ENCODE measurements around the gene RAPGEF6.
"Not testable (repeated sequence)": the region's sequence is repeated elsewhere in the genome, so short reads cannot be mapped to it uniquely, and the experiment has no call there.

Gene RAPGEF6

DNA sequence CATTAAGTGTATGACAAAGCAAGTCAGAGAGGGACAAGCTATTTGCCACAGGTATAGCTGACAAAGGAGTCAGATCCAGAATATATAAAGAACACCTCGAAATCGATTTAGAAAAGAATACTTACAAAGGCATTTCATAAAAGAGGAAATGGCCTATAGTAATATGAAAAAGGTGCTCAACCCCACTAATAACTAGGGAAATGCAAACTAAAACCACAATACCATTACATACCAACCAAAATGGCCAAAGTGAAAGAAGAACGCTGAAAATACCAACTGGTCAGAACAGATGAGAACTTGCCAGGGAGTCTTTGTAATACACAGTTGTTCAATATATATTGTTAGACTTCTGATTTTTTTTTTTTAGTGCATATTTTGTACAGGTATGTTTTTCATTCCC is 218.3 kb downstream of the RAPGEF6 start:
- DNase-seq: no peak

DNA sequence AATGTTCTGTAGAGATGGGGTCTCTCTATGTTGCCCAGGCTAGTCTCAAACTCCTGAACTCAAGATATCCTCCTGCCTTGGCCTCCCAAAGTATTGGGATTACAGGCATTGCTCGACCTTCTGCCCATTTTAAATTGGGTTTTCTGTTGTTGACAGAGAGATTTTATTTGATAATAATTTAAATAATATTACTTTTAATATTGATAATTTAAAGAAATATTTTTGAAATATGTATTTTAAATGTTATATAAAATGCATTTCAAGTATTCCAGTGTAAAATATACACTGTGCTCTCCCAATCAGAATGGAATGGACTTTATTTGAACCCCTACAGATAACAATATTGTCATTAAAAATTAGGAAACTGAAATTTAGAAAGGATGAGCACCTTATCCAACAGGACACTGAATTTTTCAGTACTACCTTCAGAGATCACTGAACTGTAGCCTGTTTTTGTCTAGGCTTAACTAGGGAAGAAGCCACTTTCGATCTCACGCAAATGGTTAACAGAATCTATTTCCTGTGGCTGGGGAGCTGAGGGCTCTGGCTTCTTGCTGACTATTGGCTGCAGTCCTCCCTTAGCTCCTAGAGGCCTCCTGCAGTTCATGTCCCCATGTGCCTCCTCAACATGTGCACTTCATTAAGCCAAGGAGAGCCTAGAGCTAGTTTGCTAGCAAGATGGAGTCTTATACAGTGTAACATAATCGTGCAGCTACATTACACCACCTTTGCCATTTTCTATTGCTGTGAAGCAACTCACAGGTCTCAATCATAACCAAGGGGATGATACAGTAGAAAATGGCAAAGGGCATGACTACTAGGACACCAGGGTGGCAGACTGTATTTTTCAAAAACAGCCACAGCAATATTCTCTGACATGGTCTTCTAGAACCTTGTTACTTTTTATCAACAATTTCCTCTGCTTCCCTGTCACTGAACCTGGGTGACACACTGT is 221.1 kb downstream of the RAPGEF6 start:
- DNase-seq: no peak

DNA sequence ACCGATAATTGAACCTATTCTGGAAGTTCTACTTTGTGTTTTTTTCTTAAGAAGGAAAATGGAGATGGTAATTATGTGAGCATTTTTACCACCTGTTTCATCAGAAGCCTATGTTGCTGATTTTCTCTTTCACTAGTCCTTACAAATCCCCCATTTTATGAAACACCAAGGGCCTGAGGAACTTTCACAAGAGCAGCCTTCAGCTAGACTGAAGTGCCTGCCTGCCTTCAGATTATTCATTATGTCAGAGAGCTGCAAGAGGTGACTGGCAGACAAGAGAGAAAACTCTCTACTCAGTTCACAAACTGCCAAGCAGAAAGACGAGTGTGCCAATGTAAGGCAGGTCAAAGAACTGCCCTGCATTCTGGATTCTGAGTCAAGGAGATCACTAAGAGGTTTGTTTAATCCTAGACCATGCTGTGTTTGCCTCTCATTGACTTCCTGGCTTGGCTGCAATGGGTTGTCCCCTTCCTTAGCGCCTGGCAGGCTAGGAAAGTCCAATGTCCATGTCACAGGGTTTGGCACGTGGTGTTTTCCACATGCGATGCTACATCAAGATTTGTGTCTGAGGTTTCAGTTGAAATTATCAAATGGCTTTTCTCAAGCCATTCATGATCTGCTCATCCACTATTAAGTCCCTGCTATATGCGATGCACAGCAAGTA is 227.9 kb downstream of the RAPGEF6 start:
- no peak for DNase-seq

DNA sequence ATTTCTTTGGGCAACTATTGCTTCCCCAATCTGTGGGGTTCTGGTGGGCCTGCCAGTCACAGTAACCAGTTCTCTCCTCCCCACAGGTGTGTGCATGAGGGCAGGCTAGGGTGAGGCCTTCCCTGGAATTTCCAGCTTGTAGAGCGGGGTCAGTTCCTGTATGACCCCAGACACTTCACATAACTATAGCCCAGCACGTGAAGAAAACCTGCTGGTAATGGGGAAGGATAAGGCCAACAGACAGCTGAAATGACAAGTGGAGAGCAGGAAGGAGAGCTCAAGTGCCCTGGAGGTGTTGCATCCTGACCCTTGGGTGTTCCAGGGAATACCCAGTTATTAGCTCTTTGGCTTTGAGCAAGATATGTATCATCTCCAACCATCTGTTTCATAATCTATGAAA is 229.0 kb downstream of the RAPGEF6 start:
- no peak for DNase-seq

DNA sequence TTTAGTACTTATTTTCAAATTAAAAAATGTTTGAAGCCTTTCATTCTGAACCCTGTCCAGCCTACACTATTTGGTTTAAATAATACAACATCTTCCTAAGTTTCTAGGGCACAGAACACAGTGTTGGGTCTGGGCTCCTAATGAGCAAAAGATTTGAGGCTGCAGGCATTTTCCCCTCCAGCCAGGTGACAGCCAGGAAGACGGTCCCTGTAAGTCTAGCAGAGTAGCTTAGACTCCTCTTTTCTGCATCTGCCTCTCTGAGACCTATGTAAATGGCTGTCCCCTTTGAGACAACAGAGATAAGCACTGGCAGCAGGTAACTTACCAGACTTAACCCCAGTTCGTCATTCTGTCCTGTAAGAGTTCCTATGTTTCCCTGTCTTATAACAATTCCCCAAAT is 229.4 kb downstream of the RAPGEF6 start:
- DNase-seq: no peak

DNA sequence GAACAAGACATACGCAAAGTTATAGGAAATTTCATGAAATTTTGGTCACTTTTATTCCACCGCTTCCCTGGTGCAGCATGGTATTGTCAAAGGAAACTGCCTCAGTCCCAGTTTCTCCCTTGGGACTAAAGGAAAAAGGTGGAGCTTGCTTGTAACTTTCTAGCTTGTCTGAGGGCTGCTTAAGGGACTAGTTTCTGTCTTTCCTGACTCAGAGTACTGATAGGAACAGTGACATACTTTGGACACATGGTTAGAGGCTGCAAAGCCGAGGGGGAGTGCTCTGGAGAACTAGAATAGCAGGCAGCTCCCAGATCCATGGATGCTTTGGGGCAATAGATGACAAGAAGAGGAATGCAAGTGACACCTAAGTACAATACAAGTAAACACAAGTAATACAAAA is 234.4 kb downstream of the RAPGEF6 start:
- no peak for DNase-seq

DNA sequence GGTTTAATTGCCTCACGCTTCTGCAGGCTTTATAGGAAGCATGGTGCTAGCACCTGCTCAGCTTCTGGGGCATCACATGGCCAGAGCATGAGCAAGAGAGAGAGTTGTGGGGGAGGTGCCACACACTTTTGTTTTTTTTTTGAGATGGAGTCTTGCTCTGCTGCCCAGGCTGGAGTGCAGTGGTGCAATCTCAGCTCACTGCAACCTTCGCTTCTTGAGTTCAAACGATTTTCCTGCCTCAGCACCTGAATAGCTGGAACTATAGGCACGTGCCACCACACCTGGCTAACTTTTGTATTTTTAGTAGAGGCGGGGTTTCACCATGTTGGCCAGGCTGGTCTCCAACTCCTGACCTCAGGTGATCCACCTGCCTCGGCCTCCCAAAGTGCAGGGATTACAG is 236.0 kb downstream of the RAPGEF6 start:
- DNase-seq: not testable (repeated sequence)

DNA sequence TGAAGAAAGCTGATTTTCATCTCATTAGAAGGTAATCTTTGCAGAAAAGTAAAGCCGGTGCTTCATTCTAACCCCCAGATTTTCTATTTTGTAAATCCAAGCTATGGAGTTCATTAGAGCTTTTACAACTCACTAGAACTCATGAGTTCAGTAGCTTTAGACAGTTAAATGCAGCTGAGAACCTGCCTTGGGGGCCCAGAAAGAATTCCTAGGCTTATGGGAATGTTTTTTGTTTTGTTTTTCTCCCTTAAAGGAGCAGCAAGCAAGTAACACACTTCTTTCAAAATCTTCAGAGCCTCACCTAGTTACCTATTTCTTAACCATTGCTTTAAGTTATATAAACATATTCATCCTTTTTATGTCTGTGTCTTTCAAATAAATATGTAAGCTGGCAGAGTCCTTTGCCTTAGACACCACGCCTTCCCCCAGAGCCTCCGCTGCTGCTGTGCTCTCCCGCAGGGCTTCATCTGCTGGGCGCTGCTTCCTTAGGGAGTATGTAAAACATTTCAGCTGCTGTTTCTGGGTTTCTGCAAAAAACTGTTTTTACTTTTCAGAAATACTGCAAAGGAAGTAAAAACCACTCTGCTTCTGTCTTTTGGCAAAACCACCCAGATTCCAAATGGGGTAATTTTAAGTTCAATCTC is 238.3 kb downstream of the RAPGEF6 start:
- DNase-seq: no peak

DNA sequence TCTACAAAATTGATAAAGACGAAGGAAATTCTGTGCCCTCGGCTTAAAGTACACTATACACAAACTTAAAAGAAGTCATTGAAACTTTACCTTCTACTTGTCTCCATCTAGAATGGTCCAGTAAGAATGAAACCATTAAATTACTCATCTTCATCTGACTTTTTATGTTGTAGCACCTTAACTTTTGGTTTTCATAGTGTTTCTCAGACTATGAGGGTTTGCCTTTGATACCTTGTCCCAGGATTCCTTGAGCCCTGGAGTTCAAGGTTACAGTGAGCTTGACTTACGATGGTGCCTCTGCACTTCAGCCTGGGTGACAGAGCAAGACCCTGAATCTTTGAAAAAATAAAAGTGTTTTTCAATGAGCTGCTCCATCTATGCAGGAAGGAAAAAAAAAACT is 239.0 kb downstream of the RAPGEF6 start:
- no peak for DNase-seq

DNA sequence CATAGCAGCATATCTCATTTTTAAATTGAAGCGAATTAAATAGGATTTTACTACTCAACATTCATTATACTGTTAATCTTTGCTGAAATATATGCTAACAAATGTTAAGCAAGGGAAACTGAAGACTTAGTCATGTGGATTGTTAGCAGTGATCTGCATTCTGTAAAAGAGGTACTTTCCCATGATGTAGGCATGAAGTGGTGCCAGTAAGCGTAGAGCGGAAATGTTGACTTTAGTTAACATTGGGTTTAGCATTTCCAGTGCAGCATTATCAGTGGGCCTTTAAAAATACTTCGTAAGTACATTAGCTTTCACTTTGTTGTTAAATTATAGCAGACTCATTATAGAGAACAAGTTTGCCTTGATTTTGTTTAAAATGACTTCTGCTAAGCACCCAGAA is 240.9 kb downstream of the RAPGEF6 start:
- DNase-seq: no peak

DNA sequence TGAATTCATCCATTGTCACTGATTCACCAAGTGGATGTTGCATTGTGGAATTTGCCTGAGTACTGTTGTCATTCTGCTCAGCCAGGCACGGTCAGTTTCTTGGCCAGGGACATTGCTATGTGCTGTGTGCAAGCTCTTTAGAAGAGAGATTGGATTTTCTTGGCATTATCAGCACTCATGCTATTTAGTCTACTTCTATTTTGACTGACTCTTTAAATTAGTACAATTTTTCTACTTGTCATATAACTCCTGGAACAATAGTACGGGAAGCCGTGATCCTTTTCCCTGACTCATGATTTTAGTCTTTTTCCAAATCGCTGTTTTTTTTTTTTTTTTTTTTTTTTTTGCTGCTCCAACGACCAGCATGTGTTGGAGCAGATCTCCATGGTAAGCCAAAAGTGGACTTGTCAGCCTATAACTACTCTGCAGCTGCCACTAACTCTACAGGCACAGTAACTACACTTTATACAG is 241.5 kb downstream of the RAPGEF6 start:
- no peak for DNase-seq

DNA sequence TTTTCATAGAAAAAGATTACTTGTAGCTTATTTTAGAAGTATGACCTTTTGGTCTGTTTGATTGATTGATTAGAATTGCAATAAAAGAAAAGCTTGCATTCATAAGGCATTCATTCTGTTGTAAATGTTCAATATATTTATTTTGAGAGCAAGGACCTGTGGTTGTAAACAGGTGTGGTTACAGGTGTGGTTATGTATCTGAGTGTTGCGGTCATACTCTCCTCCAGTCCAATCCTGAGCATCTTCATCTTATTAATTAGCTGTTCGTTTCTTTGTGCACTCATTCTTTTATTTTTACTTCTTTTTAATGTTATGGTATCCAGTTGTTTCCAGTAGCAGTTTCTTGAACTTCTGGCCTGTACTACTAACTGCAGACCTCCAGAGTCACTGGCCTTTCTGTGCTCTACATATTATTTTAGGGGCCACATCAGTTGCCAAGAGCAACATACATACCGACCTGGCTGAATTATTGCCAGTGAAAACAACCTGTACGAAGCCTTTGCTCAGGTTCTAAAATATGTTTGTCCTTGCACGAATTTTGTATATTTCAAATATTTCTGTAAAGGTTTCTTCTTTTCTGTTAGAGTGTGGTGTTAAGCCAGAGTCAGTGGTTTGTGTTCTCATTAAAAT is 242.4 kb downstream of the RAPGEF6 start:
- DNase-seq: no peak

DNA sequence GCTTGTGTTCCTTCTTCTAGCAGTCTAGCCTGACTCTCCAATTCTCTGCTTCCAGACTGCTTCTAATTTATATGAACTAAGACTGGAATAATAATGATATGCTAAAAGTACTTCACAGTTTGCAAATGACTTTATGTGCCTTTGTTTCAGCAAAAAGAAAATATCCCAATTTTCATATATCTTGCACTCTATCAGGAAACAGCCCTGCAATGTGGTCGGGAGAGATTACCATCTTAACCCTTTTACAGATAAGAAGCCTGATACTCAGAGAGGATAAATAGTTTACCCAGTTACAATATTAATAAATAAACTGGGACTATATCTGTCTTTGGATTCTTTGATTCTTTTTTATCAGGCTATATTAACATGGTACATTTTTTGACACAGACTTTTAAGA is 245.2 kb downstream of the RAPGEF6 start:
- no peak for DNase-seq

DNA sequence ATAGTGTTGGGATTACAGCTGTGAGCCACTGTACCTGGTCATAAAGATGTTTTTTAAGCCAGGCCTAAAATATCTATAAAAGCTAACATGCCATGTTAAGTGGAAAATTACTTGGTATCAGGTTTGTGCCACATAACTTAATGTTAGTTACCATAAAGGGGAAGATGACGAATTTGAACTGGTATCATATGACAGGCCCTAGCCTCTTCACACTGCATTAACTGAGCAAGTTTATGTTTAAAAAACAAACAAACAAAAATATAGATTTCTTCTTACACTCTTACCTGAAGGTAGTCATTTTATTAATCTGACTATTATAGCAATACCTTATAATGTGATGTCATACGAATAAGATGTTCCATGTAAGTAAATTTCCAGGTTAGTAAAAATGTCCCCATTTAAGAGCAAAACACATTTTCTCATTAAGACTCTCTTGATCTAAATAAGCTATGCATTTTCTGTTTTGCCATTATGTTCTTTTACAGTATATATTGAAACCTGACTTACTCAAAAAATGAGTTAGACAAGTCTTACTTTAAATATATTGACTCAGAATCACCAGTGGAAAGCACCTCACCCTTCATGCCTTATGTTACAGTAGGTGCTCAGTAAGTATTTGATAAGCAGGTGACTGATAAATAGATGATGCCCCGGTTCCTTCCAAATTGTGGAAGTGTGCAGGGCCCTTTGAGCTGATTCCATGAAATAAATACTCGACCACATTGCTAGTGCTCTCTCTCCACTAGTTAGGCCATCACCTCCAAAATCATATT is 245.7 kb downstream of the RAPGEF6 start:
- no peak for DNase-seq

DNA sequence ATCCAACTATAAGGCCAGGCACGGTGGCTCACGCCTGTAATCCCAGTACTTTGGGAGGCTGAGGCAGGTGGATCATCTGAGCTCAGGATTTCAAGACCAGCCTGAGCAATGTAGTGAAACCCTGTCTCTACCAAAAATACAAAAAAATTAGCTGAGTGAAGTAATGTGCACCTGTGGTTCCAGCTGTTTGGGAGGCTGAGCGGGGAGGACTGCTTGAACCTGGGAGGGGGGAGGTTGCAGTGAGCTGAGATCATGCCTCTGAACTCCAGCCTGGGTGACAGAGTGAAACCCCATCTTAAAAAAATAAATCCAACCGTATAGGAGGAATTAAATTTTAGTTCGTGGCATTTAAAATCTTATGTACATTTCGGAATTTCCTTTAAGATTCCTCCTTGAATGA is 247.8 kb downstream of the RAPGEF6 start:
- DNase-seq: no peak

DNA sequence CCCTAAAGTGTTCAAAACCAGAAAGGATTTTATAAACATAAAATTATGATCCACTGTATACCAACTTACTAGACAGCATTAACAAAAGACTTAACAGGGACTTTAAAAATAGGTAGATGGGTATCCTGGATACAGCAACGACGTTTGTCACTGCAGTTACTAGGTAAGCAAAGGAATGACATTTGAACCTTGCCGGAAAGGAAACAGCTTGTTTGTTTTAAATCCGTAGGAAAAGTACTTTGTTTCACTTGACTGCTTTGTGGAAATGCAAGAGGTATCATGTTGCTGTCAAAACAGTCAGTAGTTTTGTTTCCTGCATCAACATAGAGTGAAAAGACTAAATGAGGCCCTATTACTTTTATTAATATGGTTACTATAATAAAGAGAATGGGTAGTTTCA is 248.2 kb downstream of the RAPGEF6 start:
- DNase-seq: no peak

DNA sequence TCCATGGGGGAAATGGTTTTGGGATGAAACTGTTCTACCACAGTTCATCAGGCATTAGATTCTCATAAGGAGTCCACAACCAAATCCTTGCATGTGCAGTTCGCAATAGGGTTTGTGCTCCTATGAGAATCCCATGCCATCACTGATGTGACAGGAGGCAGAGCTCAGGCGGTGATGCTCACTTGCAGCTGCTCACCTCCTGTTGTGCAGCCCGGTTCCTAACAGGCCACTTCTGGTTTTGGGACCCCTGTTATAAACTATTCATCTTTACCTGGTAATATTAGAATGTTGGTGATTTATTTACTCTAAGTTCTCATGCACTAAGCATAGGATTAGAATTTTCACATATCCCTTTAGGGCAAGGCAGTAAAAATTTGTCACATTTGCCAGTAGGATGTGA is 248.9 kb downstream of the RAPGEF6 start:
- no peak for DNase-seq

DNA sequence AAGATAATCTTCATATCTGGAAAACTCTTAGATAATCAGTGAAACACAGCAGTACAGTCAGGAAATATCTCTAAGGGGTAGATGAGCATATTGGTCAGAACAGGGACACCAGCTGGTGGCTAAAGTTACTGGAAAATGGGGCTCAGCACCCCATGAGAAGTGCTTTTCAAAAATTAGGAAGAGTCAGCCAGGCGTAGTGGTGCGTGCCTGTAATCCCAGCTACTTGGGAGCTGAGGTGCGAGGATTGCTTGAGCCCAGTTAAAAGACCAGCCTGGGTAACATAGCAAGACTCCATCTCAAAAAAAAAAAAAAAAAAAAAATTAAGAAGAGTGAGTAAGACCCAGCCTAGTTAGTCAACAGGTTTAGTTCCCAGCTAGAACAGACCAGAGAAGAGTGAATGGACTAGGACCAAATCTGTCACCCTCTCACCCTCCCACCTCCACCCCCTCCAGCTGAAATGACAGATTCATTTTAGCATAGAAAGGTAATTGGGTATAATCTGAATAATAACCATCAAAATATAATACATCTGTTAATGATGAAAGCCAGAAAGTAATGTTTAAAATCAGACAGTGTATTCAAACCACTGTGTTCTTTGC is 250.3 kb downstream of the RAPGEF6 start:
- DNase-seq: no peak

DNA sequence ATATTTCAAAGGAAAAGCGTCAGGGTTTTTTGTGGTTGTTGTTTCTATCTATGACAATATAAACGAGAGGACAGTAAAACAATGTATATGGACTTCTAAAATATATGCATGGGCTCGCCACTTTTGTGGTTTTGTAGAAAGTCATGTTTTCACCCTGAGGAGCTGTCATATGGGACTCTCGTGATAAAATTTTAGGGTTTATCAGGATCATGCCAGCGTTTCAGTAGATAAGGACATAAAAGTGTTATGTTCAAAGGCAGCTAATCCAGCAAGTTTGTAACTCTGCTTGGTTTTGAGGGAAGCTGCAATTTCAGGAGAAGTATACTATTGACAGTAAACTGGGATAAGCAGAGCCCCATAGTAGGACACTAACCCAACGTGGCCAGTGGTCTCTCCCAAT is 250.9 kb downstream of the RAPGEF6 start:
- DNase-seq: no peak

DNA sequence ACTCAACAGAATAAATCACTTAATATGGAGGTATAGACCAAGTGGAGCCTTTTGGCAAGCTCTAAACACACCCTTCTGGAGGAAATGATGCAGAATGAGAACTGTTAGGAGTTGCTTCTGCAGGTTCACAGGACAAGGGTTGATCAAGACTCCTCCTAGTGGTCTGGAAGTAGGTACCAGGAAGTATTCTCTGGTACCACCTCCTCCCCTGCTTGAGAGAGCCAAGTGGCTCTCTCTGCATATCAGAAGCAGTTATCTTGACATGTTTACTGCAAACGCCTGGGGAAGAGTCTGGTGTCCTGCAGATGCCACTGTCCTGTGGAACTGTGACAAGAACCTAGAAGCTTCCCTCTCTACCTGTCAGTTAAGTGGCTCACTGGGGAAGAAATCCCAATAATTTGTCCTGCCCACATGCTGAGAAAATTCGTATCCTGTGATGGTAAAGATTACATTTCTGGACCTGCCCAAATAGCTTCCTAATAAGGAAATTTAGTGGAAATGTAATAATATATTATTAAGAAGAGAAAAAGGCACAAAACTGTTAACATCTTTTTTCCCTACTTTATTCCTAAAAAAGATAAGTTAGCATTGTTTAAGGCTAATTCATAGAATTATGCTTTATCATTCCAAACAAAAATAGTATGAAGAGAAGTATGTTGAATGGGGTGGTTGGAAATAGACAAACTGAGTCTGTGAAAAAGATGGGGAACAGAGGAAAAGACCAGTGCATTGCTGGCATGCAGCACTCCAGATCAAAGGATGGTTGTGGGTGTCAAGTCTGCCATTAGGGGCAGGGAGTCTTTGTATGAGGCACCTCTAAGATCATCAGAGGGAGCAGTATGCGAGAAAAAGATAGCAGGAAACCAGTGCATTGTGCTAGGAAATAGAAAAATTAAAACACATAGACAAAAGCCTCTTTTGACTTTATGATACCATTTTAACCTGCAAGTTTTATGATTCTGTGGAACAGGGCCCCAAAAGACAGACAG is 252.3 kb downstream of the RAPGEF6 start:
- peak; percentile 5 for DNase-seq

DNA sequence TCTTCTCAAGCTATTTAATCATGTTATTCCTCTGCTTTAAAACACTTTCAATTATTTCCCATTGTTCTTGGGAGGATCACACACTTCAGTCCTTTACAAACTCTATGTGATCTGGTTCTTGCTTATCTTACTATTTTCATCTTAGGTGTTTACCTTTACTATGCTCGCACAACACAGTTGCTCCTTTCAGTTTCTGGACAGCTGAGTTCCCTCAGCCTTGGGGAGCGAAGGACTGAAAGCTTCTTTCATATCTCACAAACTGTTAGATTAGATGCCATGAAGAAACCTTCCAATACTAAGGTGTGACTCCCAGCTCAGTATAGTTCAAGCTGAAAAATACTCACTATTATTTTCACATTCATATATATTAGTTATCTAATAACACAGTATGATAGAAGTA is 253.3 kb downstream of the RAPGEF6 start:
- DNase-seq: no peak
